Stimulated activated CD8-positive, alpha-beta memory T cell treated with anti-CD3 and anti-CD28 coated beads, Interleukin-2, amount 100 ng/mL, for 48 hours (primary cell): ENCODE measurements around the gene FAM186B.
"Not testable (repeated sequence)": the region's sequence is repeated elsewhere in the genome, so short reads cannot be mapped to it uniquely, and the experiment has no call there.

ENCODE experiments used
- DNase-seq, 2 donors: peaks; one replicate each; pipeline ENCODE4 v3.0.0-alpha.2; 2020; ENCODE audit warnings: low read depth in 2 of 2

FAM186B gene

DNA sequence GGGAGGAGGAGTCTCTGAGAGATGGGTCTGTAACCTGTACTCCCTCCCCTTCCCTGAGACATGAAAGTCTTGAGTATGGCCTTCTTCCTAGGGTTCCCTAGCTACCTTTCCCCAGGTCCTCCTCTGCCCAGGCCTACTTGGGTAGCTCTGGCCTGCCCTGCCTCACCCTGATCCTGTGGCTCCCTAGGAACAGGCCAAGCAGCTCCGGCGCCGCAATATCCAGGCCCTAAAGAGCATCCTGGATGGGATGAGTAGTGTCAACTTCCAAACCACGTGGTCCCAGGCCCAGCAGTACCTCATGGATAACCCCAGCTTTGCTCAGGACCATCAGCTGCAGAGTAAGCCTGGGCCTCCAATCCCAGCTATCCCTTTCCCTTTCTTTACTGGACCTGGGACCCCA is 30.2 kb upstream of the FAM186B start:
- no peak for DNase-seq

DNA sequence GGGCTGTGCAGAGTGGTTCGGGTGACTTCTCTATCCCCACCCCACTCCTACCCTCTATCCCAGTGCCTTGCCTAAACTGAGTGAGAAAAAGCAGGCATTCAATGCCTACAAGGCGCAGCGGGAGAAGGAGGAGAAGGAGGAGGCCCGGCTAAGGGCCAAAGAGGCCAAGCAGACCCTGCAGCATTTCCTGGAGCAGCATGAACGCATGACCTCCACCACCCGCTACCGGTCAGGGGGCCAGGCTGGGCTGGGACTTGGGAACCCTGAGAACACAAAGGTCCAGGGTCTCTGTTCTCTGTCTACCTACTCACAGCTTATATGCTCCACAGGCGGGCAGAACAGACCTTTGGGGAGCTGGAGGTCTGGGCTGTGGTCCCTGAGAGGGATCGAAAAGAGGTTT is 29.6 kb upstream of the FAM186B start:
- DNase-seq: no peak

DNA sequence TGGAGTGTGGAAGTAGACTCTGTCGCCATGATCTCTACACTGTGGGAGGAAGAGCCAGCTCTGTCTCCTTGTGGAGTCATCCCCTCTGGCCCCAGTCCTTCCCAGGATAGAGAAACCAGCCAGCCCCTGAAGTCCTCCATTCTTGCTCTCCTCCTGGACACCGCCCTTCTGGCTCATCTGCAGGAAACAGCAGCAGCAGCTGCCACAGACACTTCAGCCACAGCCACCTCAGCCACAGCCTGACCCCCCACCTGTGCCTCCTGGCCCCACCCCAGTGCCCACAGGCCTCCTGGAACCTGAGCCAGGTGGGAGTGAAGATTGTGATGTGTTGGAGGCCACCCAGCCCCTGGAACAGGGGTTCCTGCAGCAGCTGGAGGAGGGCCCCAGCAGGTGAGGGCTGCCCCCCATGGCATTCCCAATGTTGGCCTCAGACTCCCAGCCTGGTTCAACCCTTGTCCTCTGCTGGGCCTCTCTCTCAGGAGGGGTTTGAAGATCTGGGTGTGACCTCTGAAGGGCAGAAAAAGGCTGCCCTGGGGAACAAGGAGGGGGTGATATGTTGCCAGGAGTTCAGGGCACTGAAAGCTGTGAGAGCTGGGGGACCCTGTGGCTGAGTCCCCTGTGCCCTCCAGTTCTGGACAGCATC is 28.4 kb upstream of the FAM186B start:
- no peak for DNase-seq

DNA sequence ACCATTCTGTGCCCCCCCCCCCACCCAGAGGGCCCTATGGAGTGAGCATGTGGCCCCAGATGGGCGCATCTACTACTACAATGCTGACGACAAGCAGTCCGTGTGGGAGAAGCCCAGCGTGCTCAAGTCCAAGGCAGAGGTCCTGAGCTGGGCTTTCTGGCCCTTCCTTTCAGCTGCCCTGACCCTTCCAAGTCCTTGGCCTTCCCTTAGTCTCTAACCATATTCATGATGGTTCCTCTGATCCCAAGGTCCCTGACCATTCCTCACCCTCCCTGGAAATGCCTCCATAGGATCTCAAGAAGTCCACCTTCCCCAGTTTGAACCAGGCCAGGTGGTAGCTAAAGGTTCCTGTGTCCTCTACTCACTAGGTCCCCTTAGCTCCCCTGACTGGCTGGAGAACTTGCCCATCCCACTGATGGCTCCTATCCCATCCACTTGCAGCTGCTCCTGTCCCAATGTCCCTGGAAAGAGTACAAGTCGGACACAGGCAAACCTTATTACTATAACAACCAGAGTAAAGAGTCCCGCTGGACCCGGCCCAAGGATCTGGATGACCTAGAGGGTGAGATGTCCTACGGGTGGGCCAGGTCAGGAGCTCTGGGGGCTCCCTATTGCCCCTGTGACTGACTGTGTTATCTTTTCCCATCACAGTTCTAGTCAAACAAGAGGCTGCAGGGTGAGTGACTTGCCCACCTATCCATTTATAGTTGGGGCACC is 27.7 kb upstream of the FAM186B start:
- DNase-seq: no peak

DNA sequence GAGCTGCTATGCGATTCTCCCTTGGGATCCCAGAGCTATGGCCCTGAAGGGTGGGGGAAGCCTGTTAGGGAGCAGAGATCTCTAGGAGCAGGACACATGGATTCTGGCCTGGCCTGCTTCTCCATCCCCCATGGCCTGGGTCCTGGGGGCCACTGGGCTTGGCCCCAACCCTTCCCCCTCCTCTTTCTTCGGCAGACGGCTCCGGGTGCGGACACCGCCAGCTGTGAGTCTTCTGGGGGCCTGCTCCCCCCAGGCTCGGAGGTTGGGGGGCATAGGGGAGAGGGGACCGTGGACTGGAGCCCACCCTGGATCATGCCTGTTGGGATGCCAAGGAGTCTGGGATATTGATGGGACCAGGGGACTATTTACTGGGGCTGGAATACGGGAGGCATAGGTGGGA is 27.0 kb upstream of the FAM186B start:
- no peak for DNase-seq

DNA sequence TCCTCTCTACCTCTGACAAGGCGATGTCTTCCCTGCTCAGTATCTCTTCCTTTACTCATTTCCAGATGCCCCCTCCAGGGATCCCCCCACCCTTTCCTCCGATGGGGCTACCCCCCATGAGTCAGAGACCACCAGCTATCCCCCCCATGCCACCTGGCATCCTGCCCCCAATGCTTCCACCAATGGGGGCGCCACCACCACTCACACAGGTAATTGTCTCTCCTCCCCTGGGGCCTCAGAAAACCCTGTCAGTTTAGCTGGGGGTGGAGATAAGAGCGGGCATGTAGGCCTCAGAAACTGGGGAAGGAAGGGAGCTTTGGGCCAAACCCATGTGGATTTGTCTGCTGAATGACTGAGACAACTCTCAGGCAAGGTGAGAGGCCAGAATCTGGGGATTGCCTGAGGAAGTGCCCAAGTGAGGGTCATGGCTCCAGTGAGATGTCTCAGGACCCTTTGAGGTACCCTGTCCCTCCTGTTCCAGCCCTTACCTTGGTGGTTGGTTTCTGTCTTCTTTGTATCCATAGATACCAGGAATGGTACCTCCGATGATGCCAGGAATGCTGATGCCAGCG is 26.0 kb upstream of the FAM186B start:
- no peak for DNase-seq

DNA sequence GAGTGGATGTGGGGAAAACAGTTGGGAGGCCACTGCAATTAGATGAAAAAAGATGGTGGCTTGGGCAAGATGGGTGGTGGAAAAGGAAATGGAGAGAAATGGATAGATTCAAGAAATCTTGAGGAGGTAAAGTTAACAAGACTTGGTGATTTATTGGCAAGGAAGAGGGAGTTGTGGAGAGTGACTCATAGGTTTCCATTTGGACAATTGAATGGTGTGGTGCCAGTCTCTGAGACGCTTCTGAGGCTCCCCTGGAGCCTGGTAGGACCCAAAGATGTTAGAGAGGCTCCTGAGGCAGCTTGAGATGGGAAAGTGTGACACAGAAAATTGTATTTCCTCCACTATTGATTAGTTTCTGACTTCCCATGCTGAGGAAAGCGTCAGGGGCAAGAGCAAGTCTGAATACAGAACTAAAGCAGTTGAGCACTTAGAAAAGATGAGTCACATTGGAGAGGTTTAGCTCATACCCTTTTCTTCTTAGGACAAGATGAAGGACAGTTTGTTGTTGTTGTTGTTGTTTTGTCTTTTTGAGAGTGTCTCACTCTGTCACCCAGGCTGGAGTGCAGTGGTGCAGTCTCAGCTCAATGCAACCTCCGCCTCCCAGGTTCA is 22.4 kb upstream of the FAM186B start:
- DNase-seq: no peak

DNA sequence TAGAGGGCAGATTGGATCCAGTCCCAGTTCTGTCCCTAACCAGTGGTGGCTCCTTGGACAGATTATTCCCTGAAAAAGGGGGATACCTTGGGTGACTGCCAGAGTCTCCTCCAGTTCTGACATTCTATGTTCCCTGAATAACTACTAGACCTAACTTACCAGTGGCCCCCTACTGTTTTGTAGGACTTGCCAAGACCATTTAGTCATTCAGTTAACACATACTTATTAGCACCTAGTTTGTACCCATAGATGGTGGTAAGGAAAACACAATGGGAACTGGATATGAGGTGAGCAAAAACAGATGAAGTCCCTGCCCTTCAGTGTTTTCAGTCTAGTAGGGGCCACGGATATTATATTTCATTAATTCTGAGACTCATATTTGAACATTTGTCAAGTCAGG is 21.4 kb upstream of the FAM186B start:
- no peak for DNase-seq

DNA sequence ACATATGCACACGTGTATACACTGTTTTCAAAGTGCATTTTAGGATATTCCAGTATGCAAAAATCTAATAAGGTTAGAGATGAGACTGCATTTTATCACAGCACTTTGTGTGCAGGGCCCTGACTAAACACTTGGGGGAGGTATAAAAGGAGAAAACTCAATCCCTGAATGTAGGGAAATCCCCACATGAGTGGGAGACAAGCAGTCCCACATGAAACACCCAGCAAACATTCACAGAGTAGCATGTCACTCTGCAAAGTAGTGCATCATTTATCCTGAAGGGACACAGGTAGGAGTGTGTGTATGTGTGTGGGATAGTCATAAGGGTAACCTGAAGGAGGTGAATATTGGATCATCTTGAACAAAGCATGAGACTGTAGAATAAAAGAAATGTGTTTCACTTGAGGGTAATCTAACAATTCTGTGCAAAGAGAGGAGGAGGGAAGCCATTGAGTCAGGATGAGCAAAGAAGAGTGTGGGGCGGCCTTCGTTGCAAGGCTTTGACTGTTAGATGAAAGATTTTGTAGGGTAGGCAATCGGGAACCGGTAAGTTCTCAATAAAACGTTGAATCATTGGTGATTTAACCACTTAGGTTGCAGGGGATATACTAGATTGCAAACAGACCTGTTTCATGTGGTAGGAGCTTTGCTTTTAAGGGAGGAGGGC is 20.9 kb upstream of the FAM186B start:
- no peak for DNase-seq

DNA sequence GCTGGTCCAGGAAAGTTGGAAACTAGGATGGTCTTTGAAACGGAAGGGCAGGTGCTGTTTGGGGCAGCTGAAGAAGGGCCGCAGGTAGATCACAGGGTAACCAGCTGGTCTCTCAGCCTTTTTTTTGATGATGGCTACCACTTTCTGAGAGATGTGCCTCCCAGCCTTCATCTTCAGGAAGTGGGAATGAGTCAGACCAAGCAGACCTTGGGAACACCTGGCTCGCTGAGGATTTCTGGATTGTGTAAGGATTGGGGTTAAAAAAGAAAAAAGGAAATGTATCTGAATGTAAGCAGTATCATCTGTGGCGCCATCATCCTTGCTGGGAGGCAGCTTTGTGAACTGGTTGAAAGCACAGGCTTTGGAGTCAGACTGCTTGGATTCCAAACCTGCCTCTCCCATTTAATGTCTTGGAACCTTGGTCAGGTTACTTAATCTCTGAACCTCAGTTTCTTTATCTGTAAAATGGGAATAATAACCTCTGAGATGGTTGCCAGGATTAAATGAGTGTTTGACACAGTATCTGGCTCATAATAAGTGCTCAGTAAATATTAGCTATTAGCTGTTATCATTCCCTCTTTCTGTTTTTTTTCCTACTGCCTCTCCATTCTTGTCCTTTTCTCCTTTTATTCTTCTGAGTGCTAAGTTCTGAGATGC is 19.6 kb upstream of the FAM186B start:
- DNase-seq: no peak

DNA sequence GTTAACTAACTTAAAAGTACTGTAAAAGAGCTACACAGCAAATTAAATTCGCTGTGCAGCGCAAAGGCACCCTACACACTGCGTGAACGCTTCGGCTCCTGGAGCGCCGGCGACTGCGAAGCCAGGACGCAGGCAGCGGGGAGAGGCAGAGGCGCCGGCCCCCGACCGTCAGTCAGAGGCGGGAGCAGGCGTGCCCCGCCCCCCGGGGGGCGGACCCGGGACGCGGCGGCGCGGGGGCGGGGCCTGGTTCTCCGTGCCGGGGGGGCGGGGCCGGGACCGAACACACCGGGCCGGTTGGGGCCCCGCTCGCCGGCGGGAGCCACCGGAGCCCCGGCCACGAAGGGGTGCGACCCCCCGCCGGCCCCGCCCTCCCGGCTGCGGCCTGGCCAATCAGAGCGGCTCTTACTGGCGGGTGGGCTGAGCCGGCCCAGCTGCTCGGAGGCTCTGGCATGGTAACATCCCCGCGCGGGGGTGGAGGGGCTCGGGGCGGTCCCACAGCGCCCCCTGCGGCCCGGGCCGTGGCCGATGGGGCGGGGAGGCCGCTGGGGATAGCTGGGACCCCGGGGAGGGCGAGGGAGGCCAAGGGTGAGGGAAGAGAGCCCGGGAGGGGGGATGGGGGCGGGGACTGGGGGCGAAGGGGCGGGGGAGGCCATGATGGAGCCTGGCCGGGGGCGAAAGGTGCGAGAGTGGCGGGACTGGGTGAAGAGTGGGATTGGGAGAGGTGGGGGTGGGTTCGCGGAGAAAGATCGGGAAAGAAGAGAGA is 17.9 kb upstream of the FAM186B start, which contains the start of gene PRPF40B:
Gene PRPF40B (plus strand): TSS at position 420 of the 763 bp plus-strand sequence. CDS start 30 bp downstream, at position 450.
- DNase-seq: peak; percentile 72 to 82

DNA sequence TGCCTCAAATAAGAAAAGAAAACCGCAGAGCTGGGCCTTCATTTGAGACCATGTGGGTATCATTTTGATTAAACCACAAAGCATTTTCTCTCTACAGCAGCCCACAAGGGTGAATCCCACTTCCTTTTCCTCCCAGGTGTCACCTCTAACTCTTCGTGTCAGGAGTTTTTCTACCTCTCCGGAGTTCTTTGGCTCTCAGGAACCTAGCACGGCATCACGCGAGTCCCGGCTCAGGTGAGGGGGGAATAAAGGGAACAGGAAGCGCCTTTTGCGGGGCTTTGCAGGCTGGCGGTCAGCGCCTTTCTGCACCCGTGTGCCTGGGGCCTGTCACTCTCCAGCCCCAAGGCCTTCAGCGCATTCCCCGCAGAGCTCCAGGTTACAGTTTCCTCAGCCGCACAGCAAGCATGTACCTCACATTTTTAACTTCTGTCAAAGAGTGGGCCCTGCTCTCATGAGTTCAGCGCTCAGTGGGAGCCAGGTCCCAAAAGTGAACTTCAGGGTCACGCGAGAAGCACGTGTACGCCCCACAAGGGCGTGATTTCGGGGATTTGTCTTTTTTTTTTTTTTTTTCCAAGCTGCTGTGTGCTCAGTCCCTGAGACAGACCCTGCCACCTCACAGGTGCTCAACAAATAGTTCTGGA is 17.2 kb upstream of the FAM186B start:
- peak; percentile 18 to 28 for DNase-seq

DNA sequence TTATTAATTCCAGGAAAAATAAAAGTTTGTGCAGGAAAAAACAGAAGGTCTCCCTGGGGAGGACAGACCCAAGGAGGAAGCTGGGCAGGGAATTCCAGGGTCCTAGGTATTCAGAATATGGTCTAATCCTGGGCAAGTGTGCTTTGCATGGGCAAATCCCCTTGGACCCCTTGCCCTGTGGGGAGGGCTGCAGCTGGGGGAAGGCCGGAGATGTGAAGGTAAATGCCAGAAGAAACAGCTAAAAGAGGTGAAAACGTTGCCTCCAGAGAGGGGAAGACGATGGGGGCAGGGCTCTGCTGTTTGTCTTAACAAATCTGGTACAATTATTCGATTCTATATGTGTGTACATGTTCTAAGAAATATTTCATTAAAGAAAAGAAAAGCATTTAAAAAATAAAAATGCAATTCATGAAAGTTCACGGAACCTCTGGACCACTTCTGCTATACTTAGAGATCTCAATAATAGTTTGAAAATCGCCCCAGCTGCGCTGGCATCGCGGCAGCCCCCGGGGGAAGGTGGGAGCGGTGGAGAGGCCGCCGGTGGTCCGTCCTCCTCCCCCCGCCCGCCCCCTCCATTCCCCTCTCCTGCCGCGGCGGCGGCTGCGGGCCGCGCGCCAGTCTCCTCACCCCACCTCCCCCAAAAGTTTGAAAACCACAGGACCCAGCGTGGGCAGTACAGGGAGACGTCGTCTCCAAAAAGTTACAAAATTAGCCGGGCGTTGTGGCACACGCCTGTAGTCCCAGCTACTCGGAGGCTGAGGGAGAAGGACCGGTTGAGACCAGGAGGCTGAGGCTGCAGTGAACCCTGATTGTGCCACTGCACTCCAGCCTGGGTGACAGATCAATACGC is 16.4 kb upstream of the FAM186B start:
- peak in 1 of 2 donors; percentile 21 for DNase-seq

DNA sequence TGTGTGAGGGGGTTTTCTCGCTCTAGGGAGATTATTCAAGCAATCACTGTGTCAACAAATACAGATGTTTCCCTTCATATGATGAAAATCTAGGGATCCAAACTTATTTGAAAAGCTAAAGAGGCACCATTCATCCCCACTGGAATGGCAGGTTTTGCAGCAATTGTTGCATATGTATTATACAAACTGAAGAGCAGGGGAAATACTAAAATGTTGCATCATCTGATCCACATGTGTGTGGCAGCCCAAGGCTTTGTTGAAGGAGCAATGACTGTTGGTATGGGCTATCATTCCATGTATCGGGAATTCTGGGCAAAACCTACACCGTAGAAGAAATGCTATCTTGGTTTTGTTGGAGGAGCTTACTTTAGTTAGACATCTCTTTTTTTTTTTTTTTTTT is 13.8 kb upstream of the FAM186B start:
- DNase-seq: no peak

DNA sequence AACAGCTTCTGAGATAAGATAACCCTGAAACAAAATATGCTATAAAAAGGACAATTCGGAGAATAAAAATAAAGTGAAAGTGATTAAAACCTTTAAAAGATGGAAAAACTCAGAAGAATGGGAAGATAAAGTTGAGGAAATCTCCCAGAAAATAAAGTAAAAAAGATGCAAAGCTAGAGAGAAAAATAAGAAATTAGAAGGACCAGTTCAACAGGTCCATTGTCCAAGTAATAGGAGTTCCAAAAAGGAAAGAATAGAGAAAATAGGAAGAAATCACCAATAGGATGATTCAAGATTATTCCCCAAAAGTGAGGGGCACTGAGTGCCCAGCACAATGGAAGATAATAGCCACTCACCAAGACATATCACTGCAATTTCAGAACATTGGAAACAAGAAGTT is 13.1 kb upstream of the FAM186B start:
- DNase-seq: no peak

DNA sequence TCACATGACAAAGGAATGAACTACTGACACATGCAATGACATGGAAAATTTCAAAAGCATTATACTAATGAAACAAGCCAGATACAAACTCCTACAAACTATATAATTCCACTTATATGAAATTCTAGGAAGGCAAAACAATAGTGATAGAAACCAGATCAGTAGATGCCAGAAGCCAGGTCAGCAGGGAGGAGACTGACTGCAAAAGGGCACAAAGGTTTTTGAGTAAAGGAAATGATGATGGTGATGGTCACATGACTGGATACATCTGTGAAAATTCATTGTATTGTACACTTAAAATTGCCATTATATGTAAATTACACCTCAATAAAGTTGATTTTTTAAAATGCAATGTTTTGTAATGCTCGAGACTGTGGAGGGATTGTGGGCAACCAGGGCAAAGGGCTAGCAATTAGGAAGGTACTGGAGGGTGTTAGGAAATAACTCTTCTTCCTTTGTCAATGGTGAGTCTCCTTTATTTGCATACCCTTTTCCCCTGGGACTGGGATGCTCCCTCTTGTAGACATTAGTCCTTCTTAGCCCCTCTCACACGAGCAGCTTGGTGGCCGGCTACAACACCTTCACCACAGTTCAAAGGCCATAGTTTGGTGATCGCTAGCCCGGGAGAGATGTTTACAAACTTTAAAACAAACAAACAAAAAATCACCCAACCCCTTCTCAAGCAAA is 11.2 kb upstream of the FAM186B start:
- DNase-seq: no peak

DNA sequence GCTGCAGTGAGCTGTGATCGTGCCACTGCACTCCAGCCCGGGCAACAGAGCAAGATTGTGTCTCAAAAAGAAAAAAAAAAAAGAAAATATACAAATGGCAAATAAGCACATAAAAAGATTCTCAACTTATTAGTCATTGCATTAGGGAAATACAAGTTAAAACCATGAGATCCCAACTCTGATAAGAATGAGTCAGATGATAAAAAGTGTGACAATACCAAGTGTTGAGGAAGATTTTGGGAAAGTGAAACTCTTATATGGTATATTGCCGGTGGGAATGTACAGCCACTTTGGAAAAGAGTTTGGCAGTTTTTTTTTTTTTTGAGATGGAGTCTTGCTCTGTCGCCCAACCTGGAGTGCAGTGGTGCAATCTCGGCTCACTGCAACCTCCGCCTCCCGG is 10.3 kb upstream of the FAM186B start:
- DNase-seq: no peak

DNA sequence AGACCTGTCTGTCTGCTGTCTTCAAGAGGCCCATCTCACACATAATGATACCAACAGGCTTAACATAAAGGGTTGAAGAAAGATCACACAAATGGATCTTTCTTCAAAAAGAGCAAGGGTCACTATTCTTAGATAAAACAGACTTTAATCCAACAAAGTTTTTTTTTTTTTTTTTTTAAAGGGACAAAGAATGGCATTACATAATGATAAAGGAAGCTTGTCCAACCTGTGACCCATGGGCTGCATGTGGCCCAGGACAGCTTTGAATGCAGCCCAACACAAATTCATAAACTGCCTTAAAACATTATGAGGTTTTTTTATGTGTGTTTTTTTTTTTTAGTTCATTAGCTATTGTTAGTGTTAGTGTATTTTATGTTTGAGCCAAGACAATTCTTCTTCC is 6.8 kb upstream of the FAM186B start:
- no peak for DNase-seq

DNA sequence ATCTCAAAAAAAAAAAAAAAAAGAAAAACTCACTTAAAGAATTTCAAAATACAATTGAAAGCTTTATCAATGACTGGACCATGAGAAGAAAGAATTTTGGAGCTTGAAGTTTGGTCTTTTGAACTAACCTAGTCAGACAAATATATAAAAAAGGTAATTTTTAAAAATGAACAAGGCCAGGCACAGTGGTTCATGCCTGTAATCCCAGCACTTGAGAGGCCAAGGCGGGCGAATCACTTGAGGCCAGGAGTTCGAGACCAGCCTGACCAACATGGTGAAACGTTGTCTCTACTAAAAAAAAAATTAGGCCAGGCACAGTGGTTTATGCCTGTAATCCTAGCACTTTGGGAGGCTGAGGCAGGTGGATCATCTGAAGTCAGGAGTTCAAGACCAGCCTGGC is 5.3 kb upstream of the FAM186B start:
- DNase-seq: not testable (repeated sequence)
